Esophagus muscularis mucosa (tissue), 4 donors: ENCODE data around the gene RASGRF1. TPM values are rescaled to one million over a fixed set of nuclear protein-coding genes. Genes with fewer than 3 reads are reported as not detected.

Source experiments
- DNase-seq: peaks from one replicate; pipeline ENCODE4 v3.0.0-alpha.2; 2017; ENCODE audit errors: extremely low spot score
- H3K27ac ChIP-seq, 4 donors: fragments of 200-600 bp; sonication (generic); replicated peaks in 1 of 4; 1 replicate in 3 of 4; 2 replicates in 1 of 4; pipeline ENCODE4 v1.5.1; 2016 to 2019; ENCODE audit warnings: mild to moderate bottlenecking in 1 of 4
- H3K27me3 ChIP-seq, 4 donors: fragments of 200-600 bp; sonication (generic); one replicate each; pipeline versions ENCODE4 v1.5.1 to v1.6.0; 2016 to 2019
- H3K36me3 ChIP-seq, 4 donors: fragments of 200-600 bp; sonication (generic); one replicate each; pipeline ENCODE4 v1.5.1; 2016 to 2019
- H3K4me1 ChIP-seq, 4 donors: fragments of 200-600 bp; sonication (generic); one replicate each; pipeline ENCODE4 v1.5.1; 2016 to 2019
- H3K4me3 ChIP-seq, 4 donors: fragments of 200-600 bp; sonication (generic); 1 replicate in 2 of 4; 2 replicates in 2 of 4; pipeline ENCODE4 v1.5.1; 2016 to 2019; ENCODE audit warnings: mild to moderate bottlenecking in 4 of 4, moderate library complexity in 1 of 4
- H3K9me3 ChIP-seq, 4 donors: fragments of 200-600 bp; sonication (generic); 1 replicate in 3 of 4; 2 replicates in 1 of 4; pipeline ENCODE4 v1.5.1; 2016 to 2019
- CTCF ChIP-seq, 3 experiments: fragments of 200-600 bp in 2 of 3; fragments of 450-650 bp in 1 of 3; sonication (generic) in 2 of 3; IDR thresholded peaks; one replicate each; pipeline ENCODE4 v1.5.1; 2017 to 2019; ENCODE audit warnings: antibody characterized with exemption in 3 of 3, mild to moderate bottlenecking in 2 of 3, moderate library complexity in 1 of 3
- EP300 ChIP-seq: sonication (generic); formaldehyde crosslinking; IDR thresholded peaks from one replicate; pipeline ENCODE4 v1.6.1; 2017; ENCODE audit warnings: antibody characterized with exemption
- POLR2A ChIP-seq: fragments of 450-650 bp; IDR thresholded peaks from one replicate; pipeline ENCODE4 v1.6.1; 2017; ENCODE audit warnings: antibody characterized with exemption, moderate library complexity, mild to moderate bottlenecking, low read depth
- POLR2AphosphoS5 ChIP-seq, 2 donors: sonication (generic); formaldehyde crosslinking; IDR thresholded peaks; one replicate each; pipeline ENCODE4 v1.6.1; 2017; ENCODE audit warnings: antibody characterized with exemption in 2 of 2
- WGBS: methylation state at CpG from one replicate; pipeline ENCODE4 v1.1.5; 2018; 5-methylcytosine and 5-hydroxymethylcytosine counted together
- intact Hi-C: fragments of 100-400 bp; cut with DNase I; formaldehyde crosslinking; loops from one replicate; pipeline ENCODE4 v1.15.1; 2023
- total RNA-seq, 4 donors: library from RNA; depleted of rRNA; stranded (reverse); fragments of >200 nt; gene quantifications; one replicate each; pipeline versions ENCODE4 v1.1.0 to v1.2.1, GENCODE V29; 2016

Gene RASGRF1
- total RNA-seq, 4 donors from 2014 or later: 0.17 to 0.23 TPM; not detected in 2

DNA sequence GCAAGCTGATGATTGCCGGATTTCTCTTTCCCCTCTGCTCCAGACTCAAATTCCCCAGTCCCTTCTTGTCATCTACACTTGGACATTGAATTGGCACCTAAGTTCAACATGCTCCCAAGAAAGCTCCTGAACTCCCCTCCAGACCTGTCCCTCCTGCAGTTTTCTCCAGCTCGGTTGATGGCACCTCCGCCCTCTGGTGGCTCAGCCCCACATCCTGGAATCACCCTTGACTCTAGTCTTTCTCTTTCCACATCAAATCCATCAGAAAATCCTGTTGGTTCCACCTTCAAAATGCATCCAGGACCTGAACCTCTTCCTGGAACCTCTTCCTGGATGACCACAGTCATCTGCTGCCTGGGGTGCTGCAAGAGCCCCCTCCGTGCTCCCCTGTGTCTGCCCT is 60.1 kb downstream of the RASGRF1 start:
- DNase-seq: no peak
- H3K27me3 ChIP-seq: peaks cover 0 to 6% (median 0%) of the 10 kb centered on the region in 4 donors
- no peaks in the 10 kb centered on the region for H3K4me1 ChIP-seq
- intact Hi-C loops: no loop called here
- 88% methylated on average over 4 of the region's 4 CpGs for WGBS
- no peak overlapping the region for H3K27ac ChIP-seq
- H3K9me3 ChIP-seq: peaks cover 0 to 8% (median 3%) of the 10 kb centered on the region in 4 donors
- TF ChIP-seq EP300 (no peak), POLR2A (no peak), POLR2AphosphoS5 (IDR thresholded peaks at IDR 0.05) (no peak), CTCF (IDR thresholded peaks at IDR 0.05) (no peak)
- H3K4me3 ChIP-seq: no peak overlapping the region
- no peaks in the 10 kb centered on the region for H3K36me3 ChIP-seq

DNA sequence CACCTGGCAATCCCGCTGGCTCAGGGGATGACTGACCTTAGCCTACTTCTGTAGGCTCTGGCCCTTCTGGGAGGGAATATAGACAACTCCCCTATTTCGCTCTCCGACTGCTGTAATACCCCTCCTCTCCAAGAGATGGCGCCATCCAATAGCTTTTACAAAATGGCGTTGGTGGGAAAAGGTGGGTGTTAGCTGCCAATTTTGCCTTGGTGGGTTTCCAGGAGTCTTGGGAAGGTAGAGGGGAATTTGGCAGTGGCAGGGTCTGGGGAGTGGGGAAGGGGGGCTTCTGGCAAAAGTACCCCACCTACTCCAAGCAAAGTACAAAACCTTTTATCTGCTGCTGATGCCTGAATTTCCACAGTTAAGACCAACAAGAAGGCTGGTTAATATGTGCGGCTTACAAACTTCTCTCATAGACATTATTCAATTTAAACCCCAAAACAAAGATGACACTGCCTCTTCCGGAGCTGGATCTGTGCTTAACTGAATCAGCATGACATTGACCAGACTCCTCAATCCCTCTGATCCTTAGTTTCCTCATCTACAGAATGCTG is 62.1 kb downstream of the RASGRF1 start:
- intact Hi-C loops: loop anchor here (2.0 kb wide), 1 partner anchor 156 kb away; no protein-coding TSS in a partner anchor
- no peak for DNase-seq
- Histone ChIP-seq H3K4me1 (no peaks in the 10 kb centered on the region), H3K4me3 (no peak overlapping the region), H3K9me3 (no peaks in the 10 kb centered on the region), H3K36me3 (no peaks in the 10 kb centered on the region), H3K27me3 (peaks cover 0 to 10% (median 0%) of the 10 kb centered on the region in 4 donors), H3K27ac (no peak overlapping the region)
- TF ChIP-seq CTCF (IDR thresholded peaks at IDR 0.05): peak; percentile 57 to 69 (median 64)
- no peak for TF ChIP-seq POLR2AphosphoS5 (IDR thresholded peaks at IDR 0.05)
- 29% methylated on average over 7 of the region's 7 CpGs for WGBS

GRCh38 chr15:79027532-79028410 is 62.8 kb downstream of the RASGRF1 start:
- Histone ChIP-seq H3K4me1 (no peaks in the 10 kb centered on the region), H3K27ac (no peak overlapping the region), H3K27me3 (peaks cover 0 to 10% (median 0%) of the 10 kb centered on the region in 4 donors), H3K9me3 (no peaks in the 10 kb centered on the region), H3K36me3 (no peaks in the 10 kb centered on the region), H3K4me3 (no peak overlapping the region)
- no peak for TF ChIP-seq POLR2A
- TF ChIP-seq CTCF (IDR thresholded peaks at IDR 0.05): no peak
- TF ChIP-seq POLR2AphosphoS5 (IDR thresholded peaks at IDR 0.05): no peak
- TF ChIP-seq EP300: no peak
- no peak for DNase-seq
- WGBS: 61% methylated on average over 8 of the region's 15 CpGs
- intact Hi-C loops: loop anchor here (2.0 kb wide), 1 partner anchor 157 kb away; no protein-coding TSS in a partner anchor

- H3K9me3 ChIP-seq: no peaks in the 10 kb centered on the region
- WGBS: 83% methylated on average over 1 of the region's 1 CpG
- no peak overlapping the region for H3K4me3 ChIP-seq
- TF ChIP-seq POLR2A: no peak
- no peak for TF ChIP-seq POLR2AphosphoS5 (IDR thresholded peaks at IDR 0.05)
- TF ChIP-seq EP300: no peak
- TF ChIP-seq CTCF (IDR thresholded peaks at IDR 0.05): no peak
- H3K27ac ChIP-seq: no peak overlapping the region
- intact Hi-C loops: no loop called here
- no peaks in the 10 kb centered on the region for H3K36me3 ChIP-seq
- no peak for DNase-seq
- no peaks in the 10 kb centered on the region for H3K4me1 ChIP-seq
- peaks cover 0 to 10% (median 0%) of the 10 kb centered on the region in 4 donors for H3K27me3 ChIP-seq
These were observed 64.8 kb downstream of the RASGRF1 start for GRCh38 chr15:79025802-79026201.
